Suprapubic skin (tissue), 4 donors: Measurements from ENCODE around the gene CS. TPM values are rescaled to one million over a fixed set of nuclear protein-coding genes. Genes with fewer than 3 reads are reported as not detected.

Experiments used
- DNase-seq, 2 donors: peaks; one replicate each; pipeline ENCODE4 v3.0.0-alpha.2; 2019; ENCODE audit warnings: low spot score in 2 of 2
- H3K27ac ChIP-seq: fragments of 200-600 bp; sonication (generic); one replicate; pipeline ENCODE4 v1.5.1; 2019
- H3K27me3 ChIP-seq: fragments of 200-600 bp; sonication (generic); one replicate; pipeline ENCODE4 v1.5.1; 2019
- H3K36me3 ChIP-seq: fragments of 200-600 bp; sonication (generic); one replicate; pipeline ENCODE4 v1.5.1; 2019
- H3K4me1 ChIP-seq: fragments of 200-600 bp; sonication (generic); one replicate; pipeline ENCODE4 v1.5.1; 2019
- H3K4me3 ChIP-seq: fragments of 200-600 bp; sonication (generic); one replicate; pipeline ENCODE4 v1.5.1; 2019; ENCODE audit warnings: mild to moderate bottlenecking
- H3K9me3 ChIP-seq: fragments of 200-600 bp; sonication (generic); one replicate; pipeline ENCODE4 v1.5.1; 2019
- CTCF ChIP-seq, 2 donors: fragments of 200-600 bp in 1 of 2; fragments of 450-650 bp in 1 of 2; sonication (generic) in 1 of 2; IDR thresholded peaks; one replicate each; pipeline ENCODE4 v1.5.1; 2016 to 2019; ENCODE audit warnings: antibody characterized with exemption in 2 of 2, mild to moderate bottlenecking in 1 of 2, moderate library complexity in 1 of 2
- EP300 ChIP-seq: sonication (generic); formaldehyde crosslinking; IDR thresholded peaks from one replicate; pipeline ENCODE4 v1.6.1; 2017; ENCODE audit warnings: antibody characterized with exemption
- POLR2A ChIP-seq, 2 donors: fragments of 450-650 bp; IDR thresholded peaks; one replicate each; pipeline ENCODE4 v1.6.1; 2017; ENCODE audit warnings: antibody characterized with exemption in 2 of 2, mild to moderate bottlenecking in 2 of 2, moderate library complexity in 2 of 2
- POLR2AphosphoS5 ChIP-seq, 3 donors: sonication (generic); formaldehyde crosslinking; IDR thresholded peaks; one replicate each; pipeline ENCODE4 v1.6.1; 2017; ENCODE audit warnings: antibody characterized with exemption in 3 of 3
- WGBS: methylation state at CpG from one replicate; pipeline ENCODE4 v1.1.5; 2018; 5-methylcytosine and 5-hydroxymethylcytosine counted together
- total RNA-seq, 4 donors: library from RNA; depleted of rRNA; stranded (reverse); fragments of >200 nt; gene quantifications; one replicate each; pipeline ENCODE4 v1.1.0, GENCODE V29; 2016

The CS gene
- total RNA-seq, 4 donors from 2014 or later = 176 to 218 (median 179) TPM

GRCh38 chr12:56224102-56224701, 75.9 kb downstream of the CS start, which contains the start of gene NABP2:
TSS of gene NABP2 (plus strand) at chr12:56224342. CDS start at chr12:56224857, 515 bp downstream.
- Histone ChIP-seq H3K36me3 (peaks cover 17% of the 10 kb centered on the region), H3K27me3 (no peaks in the 10 kb centered on the region), H3K9me3 (no peaks in the 10 kb centered on the region), H3K27ac (peak within 1 kb of the TSS; percentile 97), H3K4me1 (peaks cover 42% of the 10 kb centered on the region), H3K4me3 (peak within 1 kb of the TSS; percentile 75)
- TF ChIP-seq POLR2A (IDR thresholded peaks at IDR 0.05) = no peak
- peak in 2 of 3 donors; percentile 25 to 73 for TF ChIP-seq POLR2AphosphoS5 (IDR thresholded peaks at IDR 0.05)
- peak; percentile 72 to 93 for TF ChIP-seq CTCF (IDR thresholded peaks at IDR 0.05)
- 1% methylated on average over 36 of the region's 41 CpGs for WGBS
- peak; percentile 99 for DNase-seq

GRCh38 chr12:56223571-56224101, 76.5 kb downstream of the CS start:
- Histone ChIP-seq H3K36me3 (peaks cover 13% of the 10 kb centered on the region), H3K9me3 (no peaks in the 10 kb centered on the region), H3K27me3 (no peaks in the 10 kb centered on the region), H3K4me1 (peaks cover 42% of the 10 kb centered on the region), H3K4me3 (peak overlapping the region; percentile 75), H3K27ac (peak overlapping the region; percentile 83)
- TF ChIP-seq POLR2A (IDR thresholded peaks at IDR 0.05) = no peak
- no peak for DNase-seq
- 23% methylated on average over 15 of the region's 15 CpGs for WGBS

- H3K27ac ChIP-seq = peak overlapping the region; percentile 97
- 9% methylated on average over 4 of the region's 4 CpGs for WGBS
- no peak for DNase-seq
- H3K36me3 ChIP-seq = peaks cover 4% of the 10 kb centered on the region
- TF ChIP-seq EP300 (no peak), POLR2A (IDR thresholded peaks at IDR 0.05) (no peak), CTCF (IDR thresholded peaks at IDR 0.05) (no peak), POLR2AphosphoS5 (IDR thresholded peaks at IDR 0.05) (no peak)
- H3K4me3 ChIP-seq = peak overlapping the region; percentile 85
- no peaks in the 10 kb centered on the region for H3K27me3 ChIP-seq
- peaks cover 42% of the 10 kb centered on the region for H3K4me1 ChIP-seq
- no peaks in the 10 kb centered on the region for H3K9me3 ChIP-seq
These were observed 77.6 kb downstream of the CS start for GRCh38 chr12:56222531-56222895.

DNA sequence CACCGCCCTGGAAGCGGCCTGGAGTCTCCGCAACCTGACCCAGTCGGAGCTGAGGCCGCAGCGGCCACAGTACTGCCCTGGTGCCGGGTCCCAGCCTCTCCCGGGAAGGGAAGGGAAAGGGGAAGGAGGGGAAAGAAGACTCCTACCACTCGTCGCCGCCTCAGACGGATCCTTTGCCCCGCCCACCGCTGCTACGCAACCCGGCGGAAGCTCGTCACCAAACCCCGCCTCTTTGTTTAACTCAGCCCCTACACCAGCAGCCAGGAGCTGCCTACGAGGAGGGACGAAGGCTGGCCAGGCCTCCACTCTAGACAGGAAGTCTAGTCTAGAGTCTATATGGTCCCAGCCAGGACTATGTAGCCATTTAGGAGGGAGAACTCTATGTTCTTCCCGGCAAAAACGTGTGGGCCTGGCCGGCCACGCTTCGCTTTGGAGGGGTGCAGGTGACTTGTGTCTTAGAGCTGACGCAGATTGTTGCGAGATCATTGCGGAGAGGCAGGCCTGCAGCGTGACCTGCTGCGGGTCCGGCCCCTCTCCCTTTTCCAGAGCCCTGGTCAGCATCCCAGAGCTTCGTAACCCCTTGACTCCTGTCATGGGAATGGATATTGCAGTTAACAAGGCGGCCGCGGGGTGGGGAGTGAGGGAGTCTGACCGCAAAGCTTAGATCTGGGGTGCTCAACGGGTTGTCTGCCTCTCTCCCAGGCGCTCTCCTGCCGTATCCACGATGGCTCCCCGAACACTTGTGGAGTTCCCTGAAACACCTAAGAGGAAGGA, 78.2 kb downstream of the CS start, which contains the start of gene RNF41:
Gene RNF41 (minus strand): TSS at position 166 of the 774 bp plus-strand sequence. CDS start 7,875 bp downstream, outside the sequence.
- peak; percentile 97 to 98 for DNase-seq
- Histone ChIP-seq H3K4me1 (peaks cover 42% of the 10 kb centered on the region), H3K9me3 (no peaks in the 10 kb centered on the region), H3K27me3 (no peaks in the 10 kb centered on the region), H3K4me3 (peak within 1 kb of the TSS; percentile 85), H3K36me3 (no peaks in the 10 kb centered on the region), H3K27ac (peak within 1 kb of the TSS; percentile 97)
- 1% methylated on average over 39 of the region's 42 CpGs for WGBS
- peak; percentile 6 to 93 (median 88) for TF ChIP-seq POLR2AphosphoS5 (IDR thresholded peaks at IDR 0.05)
- TF ChIP-seq CTCF (IDR thresholded peaks at IDR 0.05) = peak in 1 of 2 donors; percentile 17
- peak; percentile 83 to 91 for TF ChIP-seq POLR2A (IDR thresholded peaks at IDR 0.05)
- peak; percentile 59 for TF ChIP-seq EP300

Other genes starting within 250 kb of the CS start
- 100 to 1,000 TPM; 147 to 226 (median 181) TPM for gene ERBB3, start 220.2 kb downstream of the CS start, total RNA-seq
- gene PA2G4, start 195.8 kb downstream of the CS start, total RNA-seq = 100 to 1,000 TPM; 103 to 153 (median 117) TPM
- gene RPL41, start 183.7 kb downstream of the CS start, total RNA-seq = 1,000 to 10,000 TPM; 2,523 to 6,346 (median 5,689) TPM
- gene ZC3H10, start 182.1 kb downstream of the CS start, total RNA-seq = 1 to 10 TPM; 2.1 to 5.6 (median 3.4) TPM
- 100 to 1,000 TPM in 2 of 4 donors, 10 to 100 TPM in 2; 73.1 to 128 (median 103) TPM for gene ESYT1, start 172.1 kb downstream of the CS start, total RNA-seq
- gene MYL6B, start 147.7 kb downstream of the CS start, total RNA-seq = 10 to 100 TPM; 28.3 to 37.4 (median 28.5) TPM
- gene MYL6, start 142.0 kb downstream of the CS start, total RNA-seq = 1,000 to 10,000 TPM in 1 of 4 donors, 100 to 1,000 TPM in 3; 773 to 1,142 (median 915) TPM
- 100 to 1,000 TPM in 2 of 4 donors, 10 to 100 TPM in 2; 53.6 to 137 (median 85.9) TPM for gene SMARCC2, start 110.8 kb downstream of the CS start, total RNA-seq
- 10 to 100 TPM; 28.4 to 60.6 (median 35.8) TPM for gene RNF41, start 78.4 kb downstream of the CS start, total RNA-seq
- gene NABP2, start 76.0 kb downstream of the CS start, total RNA-seq = 10 to 100 TPM; 13.3 to 23.7 (median 20.1) TPM
- gene SLC39A5, start 70.3 kb downstream of the CS start, total RNA-seq = 1 to 10 TPM in 2 of 4 donors, not detected in 2; 1.3 to 2.4 TPM
- 10 to 100 TPM; 20.3 to 33.6 (median 24.6) TPM for gene ANKRD52, start 41.9 kb downstream of the CS start, total RNA-seq
- 10 to 100 TPM in 1 of 4 donors, 1 to 10 TPM in 3; 3.4 to 17.0 (median 7.6) TPM for gene COQ10A, start 33.4 kb downstream of the CS start, total RNA-seq
- gene CNPY2, start 15.7 kb upstream of the CS start, total RNA-seq = 10 to 100 TPM; 36.4 to 51.4 (median 42.4) TPM
- 100 to 1,000 TPM in 1 of 4 donors, 10 to 100 TPM in 3; 27.2 to 141 (median 39.7) TPM for gene PAN2, start 33.7 kb upstream of the CS start, total RNA-seq
- gene IL23A, start 38.6 kb upstream of the CS start, total RNA-seq = not detected
- gene STAT2, start 59.8 kb upstream of the CS start, total RNA-seq = 100 to 1,000 TPM in 3 of 4 donors, 10 to 100 TPM in 1; 93.8 to 182 (median 111) TPM
- gene APOF, start 62.5 kb upstream of the CS start, total RNA-seq = not detected
- 1 to 10 TPM; 5.4 to 7.1 (median 6.2) TPM for gene TIMELESS, start 149.1 kb upstream of the CS start, total RNA-seq
- not detected for gene MIP, start 154.3 kb upstream of the CS start, total RNA-seq
- gene SPRYD4, start 168.2 kb upstream of the CS start, total RNA-seq = 1 to 10 TPM; 2.8 to 4.8 (median 2.9) TPM
- 10 to 100 TPM in 2 of 4 donors, 1 to 10 TPM in 2; 7.9 to 23.9 (median 10.5) TPM for gene GLS2, start 187.8 kb upstream of the CS start, total RNA-seq
- gene RBMS2, start 221.5 kb upstream of the CS start, total RNA-seq = 10 to 100 TPM; 14.5 to 88.0 (median 29.1) TPM